Activated CD4-positive, alpha-beta T cell treated with anti-CD3 and anti-CD28 coated beads, Interleukin-2, amount 50 U/mL, for 24 hours (primary cell): ENCODE data around the gene ENKUR.
"Not testable (repeated sequence)": the region's sequence is repeated elsewhere in the genome, so short reads cannot be mapped to it uniquely, and the experiment has no call there.

Experiments used
- DNase-seq, 2 donors: peaks; one replicate each; pipeline ENCODE4 v3.0.0-alpha.2; 2020; ENCODE audit warnings: low read depth in 1 of 2, low spot score in 1 of 2

ENKUR gene

DNA sequence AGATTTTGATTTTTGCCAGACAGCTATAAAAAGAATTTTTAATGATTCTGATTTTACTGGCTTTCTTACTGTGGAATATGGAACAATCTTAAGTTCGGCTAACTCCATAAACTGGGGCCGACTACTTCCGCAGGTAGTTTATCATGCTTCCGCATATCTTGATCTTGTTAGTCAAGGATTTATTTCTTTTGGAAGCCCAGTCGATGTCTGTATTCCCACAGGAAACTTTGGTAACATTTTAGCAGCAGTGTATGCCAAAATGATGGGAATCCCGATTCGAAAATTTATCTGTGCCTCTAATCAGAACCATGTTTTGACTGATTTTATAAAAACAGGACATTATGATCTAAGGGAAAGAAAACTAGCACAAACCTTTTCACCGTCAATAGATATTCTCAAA, 8.6 kb upstream of the ENKUR start:
- no peak for DNase-seq

DNA sequence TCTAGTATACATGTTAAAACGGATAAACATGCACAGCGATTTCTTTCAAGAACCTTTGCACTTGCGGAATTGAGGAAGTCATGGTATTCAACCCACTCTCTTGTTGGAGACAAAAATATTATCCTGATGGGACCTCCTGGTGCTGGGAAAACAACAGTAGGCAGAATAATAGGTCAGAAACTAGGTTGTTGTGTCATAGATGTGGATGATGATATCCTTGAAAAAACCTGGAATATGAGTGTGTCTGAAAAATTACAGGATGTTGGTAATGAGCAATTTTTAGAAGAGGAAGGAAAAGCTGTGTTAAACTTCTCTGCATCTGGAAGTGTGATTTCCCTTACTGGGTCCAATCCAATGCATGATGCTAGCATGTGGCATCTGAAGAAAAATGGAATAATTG, 7.3 kb upstream of the ENKUR start:
- no peak for DNase-seq

DNA sequence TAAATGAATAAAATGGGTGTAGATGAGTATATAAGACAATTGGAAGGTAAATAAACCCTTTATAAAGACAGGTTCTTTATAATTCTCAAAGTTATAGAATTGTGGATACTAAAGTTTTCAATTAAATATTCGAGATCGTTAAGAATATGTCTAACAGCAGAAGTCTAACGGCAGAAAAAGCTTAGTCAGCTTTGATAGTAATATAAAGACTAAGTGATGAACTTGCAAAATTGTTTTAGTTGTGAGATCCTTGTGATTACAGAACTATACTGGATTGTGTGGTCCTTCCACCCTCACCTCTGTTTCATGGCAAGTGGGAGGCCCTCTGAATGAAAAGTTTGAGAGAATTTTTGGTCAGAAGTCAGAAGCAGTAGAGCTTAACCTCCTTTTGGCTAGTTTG, 2.7 kb upstream of the ENKUR start:
- no peak for DNase-seq

DNA sequence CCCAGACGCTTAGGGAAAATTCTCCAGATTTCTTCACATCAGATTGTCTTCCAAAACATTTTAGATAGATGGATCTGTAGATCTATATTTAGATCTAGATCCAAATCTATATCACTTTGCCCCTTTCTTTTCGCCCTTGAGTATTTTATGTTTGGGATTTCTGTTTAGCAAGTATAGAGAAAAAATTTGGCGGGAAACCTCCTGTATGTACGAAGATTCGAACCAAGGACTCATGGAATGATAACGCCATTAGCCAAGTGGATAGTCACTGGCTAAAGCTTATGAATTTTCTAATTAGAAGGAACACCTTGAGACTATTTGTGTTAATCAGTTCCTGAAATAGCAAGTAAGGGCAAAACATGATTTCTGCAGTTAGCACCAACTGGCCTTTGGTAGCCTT, 1.7 kb upstream of the ENKUR start:
- DNase-seq = no peak

DNA sequence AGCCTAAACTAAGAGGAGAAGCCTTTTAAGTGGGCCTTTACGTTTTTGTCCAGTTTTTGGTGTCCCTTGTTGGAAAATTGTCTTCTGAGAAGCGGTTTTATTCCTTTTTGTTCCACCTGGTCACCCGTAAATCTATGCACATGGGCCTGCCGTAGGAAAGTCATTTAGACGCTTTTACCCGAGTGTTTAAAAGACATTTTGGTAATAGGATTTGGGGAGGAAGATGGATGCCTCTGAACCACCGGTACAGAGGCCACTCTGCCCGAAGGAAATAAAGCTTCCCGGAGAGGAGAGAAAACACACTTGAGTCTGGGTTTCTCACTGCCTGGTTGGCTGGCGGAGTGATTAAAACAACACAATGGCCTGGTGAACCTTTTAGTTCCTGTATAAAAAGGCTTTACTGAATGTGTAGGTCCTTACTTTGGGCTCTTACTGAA, 1.2 kb upstream of the ENKUR start:
- DNase-seq = peak in 1 of 2 donors; percentile 14

DNA sequence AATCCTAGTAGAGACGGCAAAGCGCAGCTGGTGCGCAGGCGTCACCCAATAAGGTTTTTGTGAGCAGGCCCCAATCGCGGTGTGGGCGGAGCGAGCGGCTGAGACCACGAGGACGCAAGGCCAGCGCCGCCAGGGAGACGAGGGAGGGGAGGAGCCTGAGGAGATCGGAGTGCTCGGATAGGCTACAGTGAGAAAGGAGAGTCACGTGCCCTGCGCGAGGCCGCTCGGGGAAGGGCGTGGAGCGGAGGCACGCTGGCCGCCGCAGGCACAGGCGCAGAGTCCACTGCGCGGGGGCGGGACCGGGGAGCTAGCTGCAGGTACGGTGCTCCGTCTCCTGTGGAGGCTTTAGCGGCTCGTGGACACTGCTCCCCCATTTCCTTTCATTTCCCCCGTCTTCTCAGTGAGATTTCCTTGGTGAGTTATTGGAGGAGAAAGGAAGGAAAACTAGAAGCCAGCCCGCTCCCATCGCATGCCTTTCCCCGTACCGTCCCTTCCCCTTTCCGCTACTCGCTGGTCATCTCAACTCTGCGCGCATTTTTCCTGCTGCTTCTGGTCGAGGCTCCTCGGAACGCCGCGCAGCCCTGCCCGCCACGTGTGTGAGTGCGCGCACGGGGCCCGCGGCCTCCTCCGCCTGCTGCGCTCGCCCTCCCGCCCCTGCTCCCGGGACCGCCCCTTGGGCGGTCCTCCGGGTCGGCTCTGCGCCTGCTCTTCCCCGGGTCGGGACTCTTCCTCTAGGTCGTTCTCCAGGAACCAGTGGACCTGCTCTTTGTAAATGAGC, 607 bp upstream of the ENKUR start, which contains the start of gene THNSL1:
Gene THNSL1, plus strand, starts transcription at position 237 of the 778 bp plus-strand sequence. CDS start 6,612 bp downstream, outside the sequence.
- DNase-seq = peak; percentile 92 to 98

DNA sequence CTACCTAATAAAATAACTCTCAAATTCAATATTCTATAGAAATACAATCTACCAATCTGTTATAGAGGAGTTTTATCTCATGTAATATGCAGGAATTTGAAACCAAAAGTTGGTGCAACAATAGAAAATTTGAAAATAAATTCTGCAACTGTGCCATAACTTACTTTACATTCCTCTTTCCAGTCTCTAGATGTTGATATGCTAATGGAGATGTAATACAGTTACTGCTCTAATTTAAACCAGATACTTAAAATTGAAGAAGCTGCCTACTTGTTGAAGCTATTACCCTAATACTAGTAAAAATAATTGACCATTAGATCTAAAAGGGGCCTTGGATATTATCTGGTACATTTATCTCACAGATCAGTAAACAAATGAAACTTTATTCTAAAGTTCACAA, 1.4 kb downstream of the ENKUR start:
- DNase-seq = no peak

DNA sequence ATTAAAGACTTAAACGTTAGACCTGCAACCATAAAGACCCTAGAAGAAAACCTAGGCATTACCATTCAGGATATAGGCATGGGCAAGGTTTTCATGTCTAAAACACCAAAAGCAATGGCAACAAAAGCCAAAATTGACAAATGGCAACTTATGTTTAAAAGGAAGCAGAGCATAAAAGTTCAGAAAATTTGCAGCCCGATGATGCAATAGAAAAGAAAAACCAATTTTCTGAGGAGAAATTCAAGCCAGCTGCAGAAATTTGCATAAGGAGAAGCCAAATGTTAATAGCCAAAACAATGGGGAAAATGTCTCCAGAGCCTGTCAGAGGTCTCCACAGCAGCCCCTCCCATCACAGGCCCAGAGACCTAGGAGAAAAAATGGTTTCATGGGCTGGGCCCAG, 4.4 kb downstream of the ENKUR start:
- DNase-seq = not testable (repeated sequence)

DNA sequence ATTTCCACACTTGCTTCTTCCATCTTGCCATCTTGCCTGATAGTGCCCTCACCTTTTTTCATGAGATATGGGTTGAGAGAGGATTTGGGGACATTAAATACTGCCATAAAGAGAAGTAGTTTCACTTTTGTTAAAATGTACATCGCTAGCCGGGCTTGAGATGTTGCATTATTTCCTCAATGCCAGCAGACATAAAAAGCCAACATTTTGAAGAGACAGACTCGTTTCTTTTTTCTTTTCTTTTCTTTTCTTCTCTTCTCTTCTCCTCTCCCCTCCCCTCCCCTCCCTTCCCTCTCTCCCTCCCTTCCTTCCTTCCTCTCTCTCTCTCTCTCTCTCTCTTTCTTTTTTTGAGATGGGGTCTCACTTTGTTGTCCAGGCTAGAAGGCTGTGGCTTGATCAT, 17.9 kb downstream of the ENKUR start:
- DNase-seq = no peak

DNA sequence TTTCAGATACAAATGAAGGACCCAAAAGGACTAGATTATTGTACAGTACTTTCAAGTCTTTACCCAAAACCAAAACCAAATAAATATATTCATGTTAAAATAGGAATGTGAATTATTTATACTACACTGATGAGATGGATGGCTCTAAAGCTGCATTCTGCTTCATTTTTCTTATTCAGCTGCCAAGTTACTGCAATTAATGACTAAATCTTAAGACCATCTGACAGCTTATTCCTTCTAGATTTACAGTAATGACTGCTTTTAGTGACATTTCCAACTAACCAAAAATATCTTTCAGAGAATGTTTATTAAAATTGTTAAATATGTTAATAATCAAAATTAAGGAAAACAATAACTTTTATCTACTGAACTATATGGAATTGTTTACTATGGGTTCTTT, 20.9 kb downstream of the ENKUR start:
- DNase-seq = no peak

DNA sequence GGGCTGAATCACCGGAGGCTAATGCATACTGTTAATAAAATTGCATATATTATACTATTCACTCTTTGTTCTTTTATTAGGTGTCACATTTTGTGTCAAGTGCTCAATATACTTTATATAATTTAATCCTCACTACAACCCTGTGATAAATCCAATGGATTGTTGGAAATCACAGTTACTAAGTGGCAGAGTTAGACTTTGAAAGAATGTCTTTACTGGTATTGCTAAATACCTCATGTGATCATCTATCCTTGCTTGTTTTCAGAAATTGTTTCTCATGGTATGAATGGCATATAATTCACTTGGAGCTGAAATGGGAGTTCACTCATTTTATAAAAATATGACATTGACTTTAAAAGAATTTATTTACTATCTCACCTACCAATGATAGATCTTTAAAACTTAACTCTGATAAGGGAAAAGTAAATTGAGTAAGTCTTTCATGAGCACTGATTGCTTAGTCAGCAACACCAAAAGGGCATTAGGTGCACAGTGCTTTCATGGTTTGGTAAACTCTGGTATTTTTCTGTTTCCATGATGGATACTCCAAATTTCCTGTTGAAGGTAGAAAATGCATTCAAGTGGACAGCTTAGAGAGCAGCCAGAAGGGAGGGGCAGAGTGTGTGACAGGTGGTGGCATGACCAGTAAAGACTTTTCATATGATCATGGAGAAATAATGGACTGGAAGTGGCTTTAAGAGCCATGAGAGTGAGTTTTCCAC, 22.6 kb downstream of the ENKUR start:
- no peak for DNase-seq

DNA sequence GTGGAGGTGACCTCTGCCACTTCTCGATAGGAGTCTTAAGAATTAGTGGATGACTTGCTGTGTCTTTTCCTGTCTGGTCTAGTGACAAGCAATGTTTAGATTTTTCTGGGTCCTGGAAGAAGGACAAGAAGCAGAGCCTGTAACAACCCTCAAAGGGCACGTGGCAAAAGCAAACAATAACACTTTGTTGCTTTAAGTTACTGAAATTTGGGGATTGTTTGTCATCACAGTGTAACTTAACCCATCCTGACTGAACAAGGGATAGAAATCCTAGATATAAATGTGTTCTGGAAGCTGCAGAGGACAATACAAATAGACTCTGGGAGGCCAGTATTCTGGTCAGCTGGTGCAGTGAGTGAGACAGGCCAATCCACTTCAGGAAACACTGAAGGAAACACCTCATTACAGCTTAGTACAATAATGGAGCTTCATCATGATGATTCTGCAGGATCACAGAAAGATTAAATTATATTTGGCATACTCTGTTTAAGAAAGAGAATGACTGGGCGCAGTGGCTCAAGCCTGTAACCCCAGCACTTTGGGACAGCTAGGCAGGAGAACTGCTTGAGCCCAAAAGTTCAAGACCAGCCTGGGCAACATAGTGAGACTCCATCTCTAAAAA, 23.3 kb downstream of the ENKUR start:
- no peak for DNase-seq

DNA sequence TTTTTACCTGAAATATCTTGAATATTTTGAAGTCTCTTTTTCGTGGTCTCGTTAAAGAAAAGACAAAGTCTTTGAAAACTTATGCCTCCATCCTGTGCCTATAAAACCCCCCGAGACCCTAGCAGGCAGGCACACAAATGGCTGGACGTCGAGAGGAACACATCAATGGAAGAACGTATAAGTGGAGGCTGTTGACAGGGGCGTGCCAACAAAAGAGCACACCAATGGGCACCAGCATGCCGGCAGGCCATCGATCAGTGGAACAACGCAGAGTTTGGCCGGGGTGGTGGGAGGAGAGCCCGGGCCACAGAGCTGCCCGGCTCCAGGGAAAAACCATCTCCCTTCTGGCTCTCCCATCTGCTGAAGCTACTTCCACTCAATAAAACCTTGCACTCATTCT, 24.7 kb downstream of the ENKUR start:
- no peak for DNase-seq

DNA sequence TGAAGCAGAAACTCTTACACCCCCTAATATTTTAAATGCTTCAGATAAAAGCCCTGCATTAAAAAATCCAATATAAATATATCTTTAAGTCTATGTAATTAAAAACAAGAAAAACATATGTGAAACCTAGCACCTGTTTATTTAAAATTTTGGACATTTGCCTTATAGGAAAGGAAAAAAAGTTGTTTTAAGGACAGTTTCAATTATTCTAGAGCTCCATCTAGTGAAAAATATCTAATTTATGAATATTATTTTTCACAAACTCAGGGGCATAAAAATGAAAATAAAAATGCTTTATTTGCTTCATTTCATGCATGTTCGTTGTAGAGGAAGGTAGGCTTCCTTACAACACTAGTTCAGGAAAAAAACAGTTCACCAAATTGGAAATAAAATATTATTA, 26.1 kb downstream of the ENKUR start:
- DNase-seq = no peak

DNA sequence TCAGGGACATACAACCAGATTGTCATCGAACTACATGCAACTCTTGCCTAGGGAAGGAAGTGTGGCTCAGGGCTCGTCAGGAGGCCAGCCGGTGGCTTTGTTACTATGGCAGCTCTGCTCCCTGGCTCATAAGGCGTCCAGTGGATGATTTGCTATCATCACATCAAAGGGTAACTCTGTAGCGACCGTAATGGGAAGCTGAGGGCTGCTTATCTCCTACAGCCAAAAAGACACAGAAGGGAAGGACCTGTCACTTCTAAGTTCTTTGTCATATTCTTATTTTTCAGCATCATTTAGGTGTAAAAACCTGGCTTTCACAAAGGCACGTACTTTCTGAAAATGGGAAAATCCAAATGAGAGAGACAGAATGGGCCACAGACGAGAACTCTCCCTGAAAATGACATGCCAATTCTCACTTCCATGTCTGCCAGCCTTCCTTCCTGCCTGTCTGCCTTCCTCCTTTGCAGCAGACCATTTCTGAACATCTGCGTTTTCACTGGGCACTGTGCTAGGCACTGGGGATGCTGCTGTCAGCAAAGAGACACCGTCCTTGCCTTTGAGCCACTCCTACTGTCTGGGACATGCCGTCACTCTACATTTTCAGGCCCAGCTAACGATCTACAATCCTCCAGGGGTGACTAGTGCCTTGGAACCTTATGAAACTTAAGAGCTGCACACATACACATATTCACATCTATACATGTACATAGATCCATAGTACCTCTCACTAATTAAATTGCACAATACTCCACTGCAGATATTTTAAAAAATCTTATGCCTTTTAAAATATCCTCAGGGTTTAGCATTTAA, 26.9 kb downstream of the ENKUR start:
- no peak for DNase-seq

DNA sequence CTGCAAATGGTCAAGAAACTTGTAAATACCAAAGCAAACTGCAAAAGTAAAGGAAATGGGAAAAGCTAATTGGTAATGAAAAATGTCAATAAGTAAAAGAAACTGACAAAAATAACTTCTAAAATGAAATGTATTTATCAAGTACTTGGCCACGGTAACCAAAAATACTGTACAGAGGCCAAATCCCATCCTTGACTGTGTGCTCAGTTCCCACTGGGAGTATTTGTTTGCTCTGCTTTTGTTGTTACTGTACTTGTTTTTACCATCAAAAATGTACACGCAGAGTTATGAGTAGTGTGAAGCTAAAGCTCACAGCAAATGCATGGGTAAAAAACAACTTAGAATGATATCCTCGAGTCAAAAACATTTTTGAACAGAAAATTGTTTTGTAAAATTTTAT, 31.1 kb downstream of the ENKUR start:
- DNase-seq = no peak

DNA sequence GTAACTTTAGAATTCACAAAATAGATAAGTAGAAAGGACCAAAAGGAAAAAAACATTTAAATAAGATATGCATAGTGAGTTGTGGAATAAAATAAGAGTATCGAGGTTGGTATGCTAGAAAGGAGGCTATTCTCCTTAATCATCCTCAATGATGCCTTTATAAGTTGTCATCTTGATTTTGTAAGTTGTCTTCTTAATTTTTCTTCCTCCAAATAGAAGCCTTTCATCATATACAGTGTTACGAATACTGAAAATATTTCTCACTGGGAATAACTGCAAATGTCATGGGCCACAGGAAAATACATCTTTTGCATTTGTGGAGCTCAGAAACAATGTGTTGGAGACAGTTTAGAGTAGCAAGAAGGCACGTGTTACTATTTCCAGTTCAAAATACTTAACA, 32.0 kb downstream of the ENKUR start:
- DNase-seq = no peak

DNA sequence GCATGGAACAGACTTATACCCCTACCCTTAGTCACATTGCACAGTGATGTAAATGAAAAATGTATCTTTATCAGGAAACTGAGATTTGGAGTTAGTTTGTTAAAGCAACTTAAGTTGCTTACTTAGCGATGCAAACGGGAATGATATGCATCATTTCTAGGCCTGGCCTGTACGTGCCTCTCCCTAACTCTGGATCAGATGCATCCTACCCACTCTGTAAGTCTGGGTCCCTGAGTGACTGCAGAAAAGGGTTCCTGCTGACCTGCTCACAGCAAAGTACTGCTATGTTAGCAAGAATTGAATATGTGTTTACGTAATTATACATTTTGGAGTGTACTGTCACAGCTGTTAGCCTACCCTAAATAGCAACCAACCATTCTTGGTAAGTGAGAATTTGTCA, 32.8 kb downstream of the ENKUR start:
- no peak for DNase-seq

DNA sequence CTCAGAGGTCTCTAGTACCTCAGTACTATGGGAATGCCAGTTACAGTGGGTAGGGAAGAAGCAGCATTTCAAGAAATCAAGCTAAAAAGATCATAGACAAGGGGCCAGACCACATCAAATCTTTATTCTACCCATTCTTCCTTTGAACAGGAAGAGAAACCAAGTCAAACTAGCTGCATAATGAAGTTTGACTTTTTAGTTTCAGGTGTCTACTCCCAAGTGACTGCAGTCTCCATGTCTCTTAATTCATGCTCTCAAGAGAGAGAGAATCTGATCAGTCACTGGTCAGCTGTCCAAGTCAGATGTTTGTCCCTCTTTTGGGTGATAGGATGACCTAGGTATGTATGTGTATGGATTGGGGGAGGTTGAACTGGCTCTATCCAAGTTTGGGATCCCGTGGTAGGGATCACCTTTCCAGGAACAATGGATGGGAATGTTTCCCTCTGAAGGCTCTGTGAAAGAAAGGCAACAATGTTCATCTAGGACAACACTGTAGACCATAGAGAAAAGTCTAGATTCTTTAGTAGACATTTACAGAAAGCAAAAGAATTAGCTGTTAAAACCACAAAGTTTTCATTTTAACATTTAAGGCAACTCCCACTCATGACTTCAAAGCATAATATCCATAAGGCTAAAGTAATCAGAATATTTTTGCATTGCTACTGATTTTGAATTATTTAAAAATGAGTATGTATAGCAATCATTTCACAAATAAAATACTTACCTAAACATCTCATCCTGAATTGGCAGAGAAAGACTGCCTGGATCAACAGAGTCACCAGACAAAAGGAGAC, 33.4 kb downstream of the ENKUR start:
- DNase-seq = no peak

DNA sequence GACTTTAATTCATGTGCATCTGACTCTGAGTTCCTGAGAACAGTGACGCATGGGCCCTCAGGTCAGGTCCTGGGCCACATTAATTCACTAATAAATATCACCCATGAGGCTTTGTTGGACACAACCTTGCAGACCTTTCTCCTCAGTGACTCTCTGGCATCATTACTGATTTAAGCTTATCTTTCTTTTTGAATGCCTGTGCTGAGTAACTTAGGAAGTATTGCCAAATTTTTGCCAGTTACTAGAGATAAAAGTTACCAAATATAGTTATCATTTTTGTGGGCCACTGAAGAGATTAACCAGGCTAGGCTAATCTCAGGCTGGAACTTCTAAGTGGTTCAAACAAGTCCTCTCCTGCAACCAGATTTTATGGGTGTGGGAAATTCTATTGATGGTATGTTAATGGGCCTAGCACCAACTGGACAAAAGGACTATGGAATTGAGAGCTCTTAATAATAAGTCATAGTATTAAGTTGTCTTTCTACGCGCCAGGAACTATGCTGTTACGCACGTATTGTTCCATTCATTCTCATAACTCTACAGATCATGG, 34.7 kb downstream of the ENKUR start:
- DNase-seq = no peak
